ENCODE measurements around the gene EXOSC6. TPM values are rescaled to one million over a fixed set of nuclear protein-coding genes. Genes with fewer than 3 reads are reported as not detected.

The EXOSC6 gene
- total RNA-seq, 1 experiment from 2014 or later, result 41.6 TPM

DNA sequence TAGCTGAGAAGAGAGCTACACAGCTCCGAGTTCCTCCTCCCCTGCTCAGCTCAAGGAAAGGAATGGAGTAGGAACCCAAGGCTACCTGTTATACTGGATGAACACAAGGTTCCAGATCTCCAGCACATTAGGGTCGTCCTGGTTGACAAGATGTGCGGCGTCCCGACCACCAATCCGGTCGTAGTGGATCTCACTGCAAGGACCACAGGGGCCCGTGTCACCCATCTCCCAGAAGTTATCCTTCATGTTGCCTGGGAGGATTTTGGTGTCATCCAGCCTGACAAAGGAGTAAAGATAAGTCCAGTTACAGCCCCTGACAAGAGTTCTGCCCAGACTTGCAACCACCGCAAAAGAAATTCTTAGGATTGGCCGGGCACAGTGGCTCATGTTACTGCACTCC lies 20.0 kb upstream of the EXOSC6 start:
- Histone ChIP-seq H3K23ac (ENCODE audit: insufficient read length, low read depth, low read length) (no peak overlapping the region), H3K27me3 (ENCODE audit: insufficient read depth, low read length) (no peaks in the 10 kb centered on the region), H3T11ph (ENCODE audit: low read length) (no peak overlapping the region), H3K4me1 (ENCODE audit: insufficient read depth, low read length) (no peaks in the 10 kb centered on the region), H4K5ac (ENCODE audit: insufficient read length, low read depth, low read length) (no peak overlapping the region), H3K79me1 (ENCODE audit: insufficient read depth, low read depth, low read length, poor library complexity, severe bottlenecking) (peaks cover 3% of the 10 kb centered on the region), H2BK15ac (ENCODE audit: low read depth, low read length) (no peak overlapping the region), H2BK20ac (ENCODE audit: low read depth, low read length, poor library complexity, severe bottlenecking) (no peak overlapping the region), H4K91ac (ENCODE audit: insufficient read length, low read depth, low read length) (no peak overlapping the region), H2BK5ac (ENCODE audit: insufficient read length, low read length) (no peak overlapping the region), H2BK120ac (ENCODE audit: low read depth, low read length, poor library complexity, severe bottlenecking) (no peak overlapping the region), H4K8ac (replicated peaks; ENCODE audit: insufficient read length, low read depth, low read length) (no peak overlapping the region), H3K14ac (ENCODE audit: insufficient read depth, low read length) (no peak overlapping the region), H3K23me2 (ENCODE audit: insufficient read length, low read depth, low read length, poor library complexity, severe bottlenecking) (no peaks in the 10 kb centered on the region), H3K4ac (ENCODE audit: low read depth, low read length) (no peak overlapping the region), H3K56ac (ENCODE audit: insufficient read length, low read depth, low read length) (no peak overlapping the region), H4K20me1 (ENCODE audit: control insufficient read depth, insufficient read depth, insufficient read length) (no peaks in the 10 kb centered on the region), H2AK5ac (ENCODE audit: insufficient read length, low read length) (no peak overlapping the region), H3K27ac (ENCODE audit: insufficient read length, low read depth, low read length) (no peak overlapping the region), H3K18ac (ENCODE audit: insufficient read length, low read depth, low read length) (no peak overlapping the region), H3K9me3 (ENCODE audit: control insufficient read depth, low read depth, low read length) (no peaks in the 10 kb centered on the region), H3K79me2 (ENCODE audit: insufficient read depth, low read length) (0 out of 2 replicates have a peak, but pooled peaks cover 1% of the 10 kb centered on the region), H2AFZ (ENCODE audit: low read length) (no peak overlapping the region), H3K4me2 (ENCODE audit: insufficient read depth, insufficient read length, low read length) (no peak overlapping the region), H3K9ac (ENCODE audit: extremely low read depth, insufficient read length, low read length) (no peak overlapping the region), H2BK12ac (ENCODE audit: insufficient read length, low read depth, low read length) (no peak overlapping the region)
- Mint-ChIP-seq H3K4me1 (no peaks in the 10 kb centered on the region), H3K27ac (no peak overlapping the region), H3K4me3 (no peak overlapping the region), H3K9me3 (no peaks in the 10 kb centered on the region), H3K27me3 (ENCODE audit: low read depth) (no peaks in the 10 kb centered on the region), H3K36me3 (ENCODE audit: insufficient read depth in 1 of 3, low read depth in 3 of 3) (peaks cover 64 to 89% (median 87%) of the 10 kb centered on the region in 3 experiments)
- no CpG with 5 or more reads among the region's 10 CpGs for WGBS (ENCODE audit: extremely low coverage, insufficient read length, low lambda C conversion rate)
- no peak for DNase-seq
- TF ChIP-seq, protein P1, sequence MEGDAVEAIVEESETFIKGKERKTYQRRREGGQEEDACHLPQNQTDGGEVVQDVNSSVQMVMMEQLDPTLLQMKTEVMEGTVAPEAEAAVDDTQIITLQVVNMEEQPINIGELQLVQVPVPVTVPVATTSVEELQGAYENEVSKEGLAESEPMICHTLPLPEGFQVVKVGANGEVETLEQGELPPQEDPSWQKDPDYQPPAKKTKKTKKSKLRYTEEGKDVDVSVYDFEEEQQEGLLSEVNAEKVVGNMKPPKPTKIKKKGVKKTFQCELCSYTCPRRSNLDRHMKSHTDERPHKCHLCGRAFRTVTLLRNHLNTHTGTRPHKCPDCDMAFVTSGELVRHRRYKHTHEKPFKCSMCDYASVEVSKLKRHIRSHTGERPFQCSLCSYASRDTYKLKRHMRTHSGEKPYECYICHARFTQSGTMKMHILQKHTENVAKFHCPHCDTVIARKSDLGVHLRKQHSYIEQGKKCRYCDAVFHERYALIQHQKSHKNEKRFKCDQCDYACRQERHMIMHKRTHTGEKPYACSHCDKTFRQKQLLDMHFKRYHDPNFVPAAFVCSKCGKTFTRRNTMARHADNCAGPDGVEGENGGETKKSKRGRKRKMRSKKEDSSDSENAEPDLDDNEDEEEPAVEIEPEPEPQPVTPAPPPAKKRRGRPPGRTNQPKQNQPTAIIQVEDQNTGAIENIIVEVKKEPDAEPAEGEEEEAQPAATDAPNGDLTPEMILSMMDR (conservative IDR thresholded peaks at IDR 0.05), result no peak
